Right forelimb (tissue), 1 donor: Measurements from ENCODE around the gene CEP131.

Experiments
- DNase-seq: peaks from one replicate; pipeline ENCODE4 v3.0.0-alpha.2; 2018

Gene CEP131

DNA sequence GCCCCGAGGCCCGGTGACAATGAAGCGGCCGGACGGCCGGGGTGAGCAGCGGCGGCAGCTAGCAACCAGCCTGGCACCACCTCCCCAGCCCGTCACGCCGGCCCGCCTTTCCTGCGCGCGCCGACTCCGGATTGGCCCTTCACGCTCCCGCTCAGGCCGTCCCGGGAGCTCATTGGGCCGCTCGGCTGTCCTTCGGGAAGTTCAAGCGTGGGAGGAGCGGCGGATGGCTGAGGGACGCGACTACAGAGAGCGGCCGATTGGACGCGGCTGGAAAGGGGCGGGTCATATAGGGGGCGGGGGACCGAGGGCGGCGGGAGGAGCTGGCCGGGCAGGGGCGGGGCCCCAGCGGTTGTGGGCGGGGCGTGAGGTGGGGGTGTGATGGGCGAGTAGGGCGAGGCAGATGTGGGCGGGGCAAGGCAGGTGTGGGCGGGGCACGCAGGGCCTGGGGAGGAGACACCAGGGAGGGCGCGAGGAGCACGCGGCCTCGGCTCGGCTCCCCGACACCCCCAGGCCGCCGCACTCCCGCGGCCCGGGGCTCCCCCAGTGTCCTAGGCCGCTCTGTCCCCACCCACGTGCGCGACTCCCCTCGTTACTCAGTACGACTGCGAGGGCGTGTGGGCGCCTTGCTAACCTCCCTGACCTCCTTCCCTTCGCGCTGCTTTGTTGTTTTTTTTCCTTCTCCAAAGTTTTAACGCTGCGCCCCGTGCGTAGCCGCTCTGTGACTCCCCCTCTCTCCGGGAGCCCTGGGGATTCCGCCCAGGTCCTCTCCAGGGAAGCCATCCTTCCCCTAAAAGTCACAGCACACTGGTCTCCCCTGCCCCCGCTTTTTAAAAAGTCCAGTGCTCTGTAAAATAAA lies at the start of gene CEP131:
TSS of gene CEP131 (minus strand) at position 60 of the 856 bp plus-strand sequence. CDS start 2,909 bp downstream, outside the sequence.
- peak; percentile 99 for DNase-seq

DNA sequence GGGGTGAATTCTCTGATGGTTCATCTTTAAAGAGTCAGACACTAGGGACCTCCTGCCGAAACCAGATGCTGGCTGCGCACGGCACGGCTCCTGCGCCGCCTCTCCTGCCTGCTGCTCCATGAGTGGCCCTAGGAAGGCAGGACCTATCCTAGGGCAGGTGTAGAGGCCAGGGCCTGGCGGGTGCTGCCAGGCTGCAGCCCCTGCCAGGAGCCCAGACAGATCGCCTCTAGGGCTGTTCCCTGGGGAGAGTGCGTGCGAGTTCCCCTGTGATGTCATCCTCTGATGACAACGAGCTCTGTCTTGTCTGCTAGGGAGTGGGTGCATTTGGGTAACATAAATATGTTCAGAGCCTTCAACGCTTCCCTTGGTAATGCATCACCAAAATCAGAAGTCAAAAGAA lies 48.5 kb upstream of the CEP131 start:
- DNase-seq: no peak

DNA sequence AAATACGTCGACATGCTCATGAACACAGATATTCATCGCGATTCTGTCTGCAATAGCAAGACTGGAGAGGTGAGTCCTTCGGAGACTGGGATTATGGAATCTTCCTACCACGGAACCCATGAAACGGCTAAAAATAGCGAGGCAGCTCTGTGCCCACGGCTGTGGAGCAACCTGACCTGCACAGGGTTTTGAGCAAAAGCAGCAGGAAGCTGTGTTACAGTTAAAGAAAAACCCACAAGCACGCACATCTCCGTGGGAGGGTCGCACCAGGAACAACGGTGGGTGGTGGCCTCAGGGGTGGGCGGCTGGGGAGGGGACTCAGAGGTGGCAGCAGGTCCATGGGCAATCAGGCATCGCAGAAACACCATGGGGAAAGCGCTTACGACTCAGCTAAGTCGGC lies 47.5 kb upstream of the CEP131 start:
- DNase-seq: no peak

DNA sequence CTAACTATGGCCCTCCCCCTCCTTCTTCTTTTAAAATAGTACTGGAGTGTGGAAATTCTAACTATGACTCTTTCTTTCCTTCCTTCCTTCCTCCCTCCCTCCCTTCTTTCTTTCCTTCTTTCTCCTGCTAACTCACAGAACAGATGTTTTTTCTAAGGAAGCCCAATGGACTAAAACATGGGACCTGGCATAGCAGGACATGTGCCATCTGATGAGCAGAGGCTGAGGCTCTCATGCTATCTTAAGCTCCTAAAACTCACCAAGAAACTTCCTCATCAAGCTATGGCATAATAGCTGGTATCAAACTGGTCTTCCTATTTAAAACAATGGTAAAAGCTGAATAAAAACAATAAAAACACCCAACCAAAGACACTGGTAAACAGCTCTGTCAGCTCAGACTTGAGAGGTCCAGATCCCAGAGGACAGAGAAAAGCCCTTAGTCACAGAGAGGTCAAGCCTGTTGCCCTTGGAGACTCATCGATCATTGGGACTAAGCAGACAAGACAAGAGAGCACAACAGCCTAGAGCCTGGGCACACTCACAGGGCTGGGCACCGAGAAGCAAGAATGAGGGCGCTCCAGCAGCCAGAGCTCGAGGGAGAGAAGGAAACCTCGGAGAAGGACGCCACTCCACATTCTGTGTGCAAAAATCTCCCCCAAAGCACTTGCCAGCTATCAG lies 44.8 kb upstream of the CEP131 start:
- DNase-seq: no peak

DNA sequence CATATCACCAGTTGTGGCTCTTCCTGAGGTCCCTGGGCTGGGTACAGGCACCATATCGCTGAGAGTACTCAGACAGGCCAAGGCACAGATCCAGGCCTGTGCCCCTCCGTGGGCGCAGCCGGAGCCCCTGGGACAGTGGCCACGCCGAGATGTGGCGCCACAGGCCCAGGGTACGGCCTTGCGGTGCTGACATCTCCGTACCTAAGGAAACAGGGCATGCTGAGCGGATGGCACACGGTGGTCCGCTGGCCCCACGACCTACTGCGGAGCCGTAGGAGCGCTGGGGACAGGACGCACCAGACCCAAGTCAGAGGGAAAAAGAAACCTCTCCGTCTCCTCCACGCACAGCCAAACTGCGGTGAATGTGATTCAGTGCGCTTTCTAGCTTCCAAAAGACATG lies 42.8 kb upstream of the CEP131 start:
- no peak for DNase-seq

DNA sequence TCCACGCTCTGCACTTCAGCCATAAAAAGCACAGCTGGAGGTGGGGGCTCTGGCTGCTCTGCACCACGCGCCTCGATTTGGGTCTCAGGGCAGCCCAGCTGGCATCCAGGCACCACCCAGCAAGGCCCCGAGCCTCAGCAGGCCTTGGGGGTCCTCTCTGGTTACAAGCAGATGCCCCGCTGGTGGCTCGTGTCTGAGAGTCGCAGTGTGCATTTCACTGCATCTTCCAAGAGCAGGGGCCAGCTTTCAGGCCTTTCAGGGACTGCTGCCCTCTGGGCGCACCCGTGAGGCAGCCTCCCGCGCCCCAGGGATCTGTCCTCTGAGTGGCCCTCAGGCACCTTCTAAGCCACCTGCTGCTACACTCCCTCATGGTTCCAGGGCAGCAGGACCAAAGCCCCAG lies 41.9 kb upstream of the CEP131 start:
- DNase-seq: no peak

DNA sequence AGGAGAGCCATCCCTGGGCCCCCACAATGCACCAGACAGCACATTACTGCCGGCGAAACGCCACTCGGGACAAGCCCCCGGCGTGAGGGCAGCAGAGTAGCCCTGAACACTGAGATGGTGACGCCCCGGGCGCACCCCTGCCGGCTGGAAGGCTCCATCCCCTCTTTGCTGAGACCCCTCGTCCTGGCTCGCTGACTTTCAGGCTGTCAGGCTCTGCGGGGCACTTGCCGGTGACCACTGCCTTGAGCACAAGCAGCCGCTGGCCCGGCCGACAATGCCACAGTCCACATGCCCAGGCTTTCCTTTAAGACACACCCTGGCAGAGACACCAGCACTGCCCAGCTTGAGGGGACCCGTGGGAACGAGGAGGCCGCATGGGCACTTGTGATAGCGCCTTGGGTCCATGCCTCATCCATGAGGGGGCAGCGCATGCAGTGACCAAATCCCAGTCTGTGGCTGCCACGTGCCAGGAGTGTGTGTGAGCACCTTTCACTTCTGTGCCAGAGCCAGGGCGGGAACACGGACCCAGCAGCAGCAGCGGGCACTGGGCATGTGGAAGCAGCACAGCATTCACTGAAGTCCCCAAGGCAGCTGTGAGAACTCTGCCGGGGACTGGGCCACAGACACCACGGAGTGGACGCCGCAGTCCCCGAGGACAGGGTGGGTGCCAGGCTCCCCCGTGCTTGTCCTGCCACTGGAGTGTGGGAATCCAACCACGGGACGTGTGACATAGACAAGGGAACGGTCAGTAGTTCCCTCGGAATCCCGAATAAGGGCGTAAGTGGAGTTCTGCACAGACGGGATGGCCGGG lies 40.8 kb upstream of the CEP131 start:
- DNase-seq: no peak

DNA sequence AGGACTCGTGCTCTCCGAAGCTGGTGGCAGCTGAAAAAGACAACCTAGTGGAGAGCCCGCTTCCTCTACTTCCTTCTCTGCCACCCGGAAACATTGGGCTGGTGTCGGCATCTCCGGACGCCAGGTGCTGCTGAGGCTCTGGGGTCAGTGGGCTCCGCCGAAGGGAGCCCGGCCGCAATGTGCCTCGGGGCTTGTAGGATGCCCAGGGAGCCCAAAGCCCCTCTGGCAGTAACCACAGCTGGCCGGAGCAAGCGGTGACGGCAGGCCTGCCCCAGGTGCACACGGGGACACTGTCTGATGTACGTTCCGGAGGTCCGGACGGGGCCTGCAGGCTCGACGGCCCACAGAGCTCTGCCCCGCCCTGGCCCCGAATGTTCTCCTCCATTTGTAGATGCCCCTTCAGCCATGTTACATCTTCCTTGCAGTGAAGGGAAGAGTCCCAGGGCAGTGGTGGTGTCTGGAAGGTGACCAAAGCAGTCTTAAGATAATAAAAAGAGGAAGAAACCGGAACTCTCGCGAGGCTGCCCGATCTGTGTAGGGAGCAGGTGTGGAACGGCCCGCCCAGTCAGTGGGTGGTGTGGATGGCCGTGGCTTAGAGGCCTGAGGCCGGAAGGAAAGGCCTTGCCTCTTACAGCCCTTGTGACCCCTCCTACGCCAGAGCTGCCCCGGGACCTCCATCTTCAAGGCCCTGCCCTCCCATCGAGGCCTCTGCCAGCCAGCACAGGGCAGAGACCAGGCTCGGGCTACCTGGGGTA lies 39.0 kb upstream of the CEP131 start:
- DNase-seq: no peak

DNA sequence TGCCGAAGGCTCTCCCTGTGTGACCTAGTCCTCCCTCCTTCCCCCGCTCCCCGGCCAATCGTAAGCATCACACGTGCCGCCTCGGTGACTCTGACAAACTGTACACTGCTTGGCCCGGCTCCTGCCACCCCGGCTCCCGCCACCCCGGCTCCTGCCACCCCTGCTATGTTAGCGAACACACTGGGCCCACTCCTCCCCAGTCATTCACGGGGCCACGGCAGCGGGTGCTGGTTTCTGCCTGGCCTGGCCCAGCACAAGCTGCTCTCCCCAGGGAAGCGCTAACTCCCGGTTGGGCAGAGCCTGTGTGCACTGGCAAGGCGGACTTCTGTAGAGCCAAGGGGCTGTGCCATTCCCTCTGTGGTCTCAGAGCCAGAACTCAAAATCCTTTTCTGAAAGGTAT lies 38.3 kb upstream of the CEP131 start:
- DNase-seq: no peak

DNA sequence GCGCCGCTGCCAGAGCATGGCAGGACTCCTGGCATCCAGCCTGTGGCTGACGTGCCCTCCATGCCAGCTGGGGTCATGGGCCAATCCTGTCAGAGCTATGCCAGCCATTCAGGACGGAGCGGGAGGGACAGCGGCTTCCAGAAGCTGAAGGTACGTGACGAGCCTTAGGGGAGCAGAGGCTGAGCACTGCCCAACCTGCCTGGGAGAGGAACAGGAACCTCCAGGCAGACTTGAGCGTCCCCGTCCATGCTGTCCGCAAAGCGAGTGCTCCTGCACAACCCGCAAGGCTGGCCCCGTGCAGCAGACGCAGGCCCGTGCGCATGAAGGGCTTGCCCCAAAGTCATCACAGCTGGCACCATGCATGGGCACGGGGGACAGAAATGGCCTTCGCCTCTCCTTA lies 37.9 kb upstream of the CEP131 start:
- DNase-seq: no peak

DNA sequence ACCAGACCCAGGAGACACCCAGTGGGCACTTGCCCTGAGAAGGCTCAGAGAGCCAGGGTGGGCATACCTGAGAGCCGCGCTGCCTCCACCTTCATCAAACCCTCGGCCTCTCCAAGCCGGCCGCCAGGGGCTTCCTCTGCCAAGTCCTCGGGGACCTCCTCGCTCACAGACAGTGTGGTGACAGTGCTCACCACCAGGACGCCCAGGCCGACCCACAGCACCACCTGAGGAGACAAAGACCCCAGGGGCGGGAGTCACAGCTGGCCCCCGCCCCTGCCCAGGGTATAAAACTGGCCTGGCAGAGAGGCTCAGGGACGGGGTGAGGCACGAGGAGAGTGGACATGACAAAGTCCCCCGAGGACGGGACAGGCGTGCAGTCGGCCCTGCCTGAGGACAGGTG lies 37.4 kb upstream of the CEP131 start:
- no peak for DNase-seq

DNA sequence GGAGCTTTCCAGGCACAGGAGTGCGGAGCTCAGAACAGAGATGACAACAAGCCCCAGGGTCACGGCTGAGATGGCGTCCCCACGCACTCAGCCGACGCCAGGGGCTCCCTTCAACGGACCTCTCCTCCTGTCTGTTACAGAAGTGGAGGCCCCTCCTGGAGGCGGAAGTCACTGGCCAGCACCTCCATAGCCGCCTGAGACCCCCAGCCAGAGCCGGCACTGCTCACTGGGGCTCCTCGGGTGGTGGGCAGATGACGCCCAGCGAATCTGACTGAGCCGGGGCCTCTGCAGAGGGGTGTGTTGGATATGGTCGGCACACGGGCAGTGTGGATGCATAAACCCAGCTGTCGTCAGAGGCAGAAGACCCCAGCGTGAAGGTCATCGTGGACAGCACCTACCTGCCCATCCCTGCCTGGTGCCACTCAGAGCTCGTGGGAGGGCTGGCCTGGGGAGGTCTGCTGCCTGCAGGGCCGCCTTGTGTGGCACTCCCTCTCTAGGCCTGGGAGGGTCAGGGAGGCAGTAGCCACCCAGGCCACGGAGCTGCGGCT lies 36.4 kb upstream of the CEP131 start:
- no peak for DNase-seq

DNA sequence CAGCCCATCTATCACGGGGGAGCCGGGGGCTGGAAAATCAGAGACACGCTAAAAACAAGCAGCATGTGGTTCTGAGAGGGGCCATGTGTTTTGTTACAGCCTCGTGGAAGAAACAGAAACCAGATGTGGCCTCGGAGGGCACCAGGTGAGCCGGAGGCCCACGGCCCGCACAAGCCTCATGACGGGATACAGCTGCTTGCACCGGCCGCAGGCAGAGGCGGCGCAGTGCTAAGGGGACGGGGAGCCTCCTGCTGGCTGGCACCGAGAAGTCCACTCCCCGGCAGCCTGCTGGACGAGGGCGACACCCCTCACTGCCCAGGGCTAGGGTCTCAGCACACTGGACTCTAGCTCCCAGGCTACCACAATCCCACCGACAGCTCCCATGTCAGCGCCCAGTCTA lies 35.5 kb upstream of the CEP131 start:
- no peak for DNase-seq

DNA sequence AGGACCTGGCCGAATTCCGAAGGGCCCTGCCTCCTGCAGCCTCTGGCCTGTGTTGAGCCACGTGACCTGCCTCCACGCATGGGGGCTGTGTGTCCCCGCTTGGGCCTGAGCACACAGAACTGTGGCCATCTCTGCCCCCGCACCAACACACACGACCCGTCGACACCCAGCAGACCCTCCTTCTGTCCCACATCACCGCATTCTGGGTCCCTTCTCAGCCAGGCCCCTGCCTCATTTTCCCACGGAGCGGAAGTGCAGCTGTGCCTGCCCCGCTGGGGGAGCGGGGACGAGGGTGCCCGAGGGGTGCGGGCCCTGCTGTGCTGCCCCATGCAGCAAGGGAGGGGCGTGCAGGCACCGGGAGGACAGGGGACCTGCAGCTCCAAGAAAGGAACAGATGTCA lies 34.8 kb upstream of the CEP131 start:
- no peak for DNase-seq

DNA sequence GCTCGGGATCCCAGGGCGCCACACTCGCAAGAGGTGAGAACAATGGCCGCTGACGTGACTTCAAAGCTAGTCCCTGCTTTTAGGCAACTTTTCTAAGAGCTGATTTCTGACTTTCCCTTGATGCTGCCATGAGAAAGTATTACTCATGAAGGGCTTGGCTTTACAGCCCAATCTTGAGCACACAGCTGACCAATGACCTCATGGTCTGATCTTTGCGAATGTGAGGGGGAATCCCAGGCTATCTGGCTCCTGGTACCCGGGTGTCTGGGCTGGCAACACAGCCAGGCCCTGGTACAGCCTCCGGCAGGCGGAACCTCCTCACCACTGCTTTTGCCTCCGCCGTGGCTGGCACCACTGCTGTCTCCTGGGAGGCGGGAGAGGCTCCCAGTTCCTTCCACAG lies 33.9 kb upstream of the CEP131 start:
- no peak for DNase-seq

DNA sequence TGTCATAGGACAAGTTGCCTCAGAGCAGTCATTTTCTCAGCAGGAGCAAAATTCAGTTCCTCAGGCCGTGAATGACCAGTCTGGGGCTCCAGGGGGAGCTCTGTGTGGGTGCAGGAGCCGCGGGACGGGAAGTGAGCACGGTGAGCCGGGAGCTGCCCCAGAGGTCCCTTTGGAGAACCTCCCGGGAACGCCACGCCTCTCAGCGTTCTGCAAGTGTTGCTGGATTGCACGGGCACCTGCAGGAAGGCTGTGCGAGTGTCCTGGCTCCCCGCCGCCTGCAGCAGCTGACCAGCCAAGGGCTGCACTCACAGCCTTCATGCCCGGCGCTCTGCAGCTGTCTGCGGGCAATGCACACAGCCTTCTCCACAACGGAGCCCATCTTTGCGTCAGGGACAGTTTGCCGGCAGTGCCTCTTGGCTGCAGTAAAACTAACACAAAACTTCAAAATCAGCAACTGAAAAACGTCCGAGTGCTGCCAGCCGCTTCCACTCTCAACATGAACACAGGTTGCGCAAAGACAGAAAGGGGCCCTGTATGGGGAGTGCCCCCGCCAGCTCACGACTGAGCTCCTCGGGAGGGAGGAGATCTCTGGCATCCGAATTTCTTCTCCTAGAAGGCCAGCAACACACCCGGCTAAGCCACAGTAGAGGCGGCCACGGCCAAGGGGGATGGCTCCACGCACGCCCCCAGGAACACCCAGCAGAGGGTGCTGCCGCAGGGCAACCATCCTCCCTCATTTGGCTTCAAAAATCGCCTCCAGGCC lies 32.4 kb upstream of the CEP131 start:
- peak; percentile 77 for DNase-seq

DNA sequence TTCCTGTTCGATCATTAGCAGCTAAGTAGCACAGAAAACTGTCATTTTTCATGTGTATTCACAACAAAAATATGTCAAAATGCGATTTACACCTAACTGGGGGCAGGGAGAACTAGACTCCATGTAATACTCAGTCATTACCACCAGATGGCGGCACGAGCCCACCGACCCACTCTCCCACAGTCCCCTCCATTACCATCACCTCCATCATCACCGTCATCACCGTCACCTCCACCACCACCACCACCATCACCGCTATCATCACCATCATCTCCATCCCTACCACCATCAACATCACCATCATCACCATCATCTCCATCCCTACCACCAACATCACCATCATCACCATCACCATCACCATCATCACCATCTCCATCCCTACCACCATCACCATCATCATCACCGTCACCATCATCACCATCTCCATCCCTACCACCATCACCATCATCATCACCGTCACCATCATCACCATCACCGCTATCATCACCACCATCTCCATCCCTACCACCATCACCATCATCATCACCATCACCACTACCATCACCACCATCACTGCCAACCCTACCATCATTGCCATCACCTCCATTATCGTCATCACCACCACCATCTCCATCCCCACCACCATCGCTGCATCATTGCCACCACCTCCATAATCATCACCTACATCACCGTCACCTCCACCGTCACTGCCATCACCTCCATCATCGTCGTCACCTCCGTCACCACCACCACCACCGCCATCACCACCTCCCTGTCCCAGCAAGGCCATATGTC lies 30.8 kb upstream of the CEP131 start:
- peak; percentile 77 for DNase-seq

DNA sequence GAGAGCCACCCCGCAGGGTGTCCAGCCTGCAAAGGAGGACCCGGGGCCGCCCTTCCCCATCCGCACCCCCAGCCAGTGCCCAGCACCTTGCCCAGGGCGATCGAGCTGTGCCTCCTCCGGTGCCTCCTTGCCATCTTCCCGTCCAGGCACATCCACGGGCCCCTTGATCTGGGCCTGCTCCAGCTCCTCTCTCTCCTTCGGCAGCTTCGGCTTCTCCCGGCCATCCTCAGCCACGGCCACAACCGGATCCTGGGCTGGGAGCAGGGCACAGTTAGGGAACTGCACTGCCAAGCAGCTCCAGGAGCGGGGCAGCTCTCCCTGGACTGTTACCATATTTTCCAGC lies 30.2 kb upstream of the CEP131 start:
- no peak for DNase-seq

DNA sequence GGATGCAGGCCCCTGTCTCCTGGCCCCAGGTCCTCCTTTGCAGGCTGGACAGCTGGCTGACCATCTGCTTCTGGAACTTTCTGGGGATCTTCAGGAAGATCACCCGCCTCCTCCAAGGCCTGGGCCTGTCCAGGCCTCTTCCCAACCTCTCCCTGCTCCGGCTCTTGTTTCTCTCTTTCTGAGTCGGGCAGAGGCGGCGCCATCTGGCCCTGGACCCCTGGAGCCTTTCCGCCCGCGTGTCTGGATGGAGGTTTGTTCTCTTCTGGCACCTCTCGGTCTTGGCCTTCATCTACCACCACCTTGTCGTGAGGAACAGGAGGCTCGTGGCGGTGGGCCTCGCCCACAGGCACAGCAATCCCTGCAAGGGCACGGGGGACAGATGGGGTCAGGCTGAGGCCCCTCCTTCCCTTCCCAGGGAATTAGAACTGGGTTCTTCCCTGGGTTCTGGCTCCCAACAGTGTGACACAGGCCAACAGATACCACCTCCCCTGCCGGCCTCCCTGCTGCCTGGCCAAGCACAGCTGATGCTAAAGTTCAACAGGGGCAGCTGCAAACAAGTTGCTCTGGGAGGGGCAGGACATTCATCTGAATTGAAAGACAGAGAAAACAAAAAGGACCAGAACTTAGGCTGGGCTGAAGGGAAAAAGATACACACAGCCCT lies 29.7 kb upstream of the CEP131 start:
- no peak for DNase-seq

DNA sequence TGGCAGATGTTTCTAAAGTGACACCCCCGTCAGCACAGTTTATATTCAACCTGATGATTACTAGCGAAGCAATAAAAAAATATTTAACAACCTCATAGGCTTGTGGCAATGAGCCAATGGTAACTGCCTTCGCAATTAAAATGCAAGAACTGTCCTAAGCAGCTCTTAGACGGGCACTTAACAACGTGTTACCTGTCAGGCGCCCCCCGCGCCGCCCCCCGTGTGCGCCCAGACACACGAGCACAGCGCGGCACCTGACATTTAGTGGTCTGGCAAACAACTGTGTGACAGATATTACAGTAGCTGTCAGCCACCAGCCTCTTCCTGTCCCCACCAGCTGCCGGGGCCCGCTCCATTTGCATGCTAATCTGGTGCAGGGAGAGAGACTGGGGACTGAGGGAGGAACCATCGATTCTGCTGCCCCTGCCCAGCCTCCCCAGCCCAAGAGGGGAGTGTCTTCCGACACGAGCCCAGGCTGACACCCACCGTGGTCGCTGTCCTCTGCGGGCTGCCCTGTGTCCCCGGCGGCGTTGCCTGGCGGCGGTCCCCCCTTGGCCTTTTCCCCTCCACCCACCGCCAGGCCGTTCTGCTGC lies 29.0 kb upstream of the CEP131 start:
- no peak for DNase-seq
